Stimulated activated CD4-positive, alpha-beta T cell treated with anti-CD3 and anti-CD28 coated beads, Interleukin-4, amount 100 ng/mL, for 24 hours (primary cell): ENCODE measurements around the gene PALD1.

Source experiments
- DNase-seq: peaks from one replicate; pipeline ENCODE4 v3.0.0-alpha.2; 2020

The PALD1 gene

DNA sequence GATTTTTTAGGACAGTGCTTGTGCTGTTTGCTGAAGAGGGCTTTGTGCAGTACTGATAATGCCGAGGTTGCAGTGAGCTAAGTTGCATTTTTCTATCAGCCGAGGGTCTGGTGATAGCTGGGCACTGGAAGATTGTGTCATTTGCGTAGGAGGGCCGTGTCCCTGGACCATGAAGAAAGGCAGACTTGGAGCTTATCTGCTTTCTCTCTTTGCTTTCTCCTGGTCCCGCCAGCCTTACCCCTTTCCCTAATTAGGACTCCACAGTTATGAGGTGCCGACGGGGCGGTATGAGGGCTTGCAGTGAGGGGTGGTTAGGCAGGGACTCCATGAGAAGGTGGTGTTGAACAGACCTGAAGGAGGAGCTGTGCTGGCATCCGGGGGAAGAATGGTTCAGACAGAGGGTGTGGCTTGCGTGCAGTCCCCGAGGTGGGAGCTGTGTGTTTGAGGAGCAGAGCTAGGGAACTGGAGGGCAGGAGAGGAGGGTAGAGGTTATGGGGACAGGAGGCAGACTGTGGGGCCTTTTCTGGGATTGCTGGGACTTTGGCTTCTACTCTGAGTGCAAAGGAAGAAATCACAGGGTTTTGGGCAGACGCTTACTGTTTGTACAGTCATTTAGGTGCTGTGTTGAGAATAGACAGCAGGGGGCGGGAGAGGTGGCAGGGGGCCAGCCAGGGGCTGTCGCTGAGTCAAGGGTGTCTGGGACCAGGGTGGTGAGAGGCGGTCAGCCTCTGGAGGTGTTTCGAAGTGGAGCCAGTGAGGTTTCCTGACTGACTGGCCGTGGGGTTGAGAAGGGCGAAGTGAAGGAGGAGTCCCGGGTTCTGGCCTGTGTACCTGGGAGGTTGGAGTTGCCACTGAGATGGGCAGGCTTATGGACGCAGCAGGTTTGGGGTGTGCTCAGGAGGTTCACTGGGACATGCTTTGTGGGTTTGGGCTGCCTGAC, 80.6 kb downstream of the PALD1 start:
- DNase-seq: peak; percentile 75

DNA sequence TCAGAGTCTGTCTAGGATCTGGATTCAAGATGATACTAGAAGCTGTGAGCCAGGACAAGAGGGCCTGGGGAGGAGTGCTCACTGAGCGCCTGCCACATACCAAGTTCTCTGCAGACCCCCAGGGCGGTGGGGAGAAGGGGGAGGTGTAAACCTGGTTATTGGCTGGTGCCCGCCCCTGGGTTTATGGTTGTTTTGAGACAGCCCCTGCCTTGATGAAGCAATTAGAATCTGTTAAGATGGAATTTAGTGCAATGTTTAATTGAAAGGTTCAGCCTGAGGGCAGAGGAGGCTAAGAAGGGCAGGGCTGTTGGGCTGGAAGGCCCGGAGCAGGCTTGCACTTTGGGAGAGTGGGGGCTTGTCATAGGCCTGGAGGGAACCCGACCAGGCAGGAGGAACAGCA, 81.3 kb downstream of the PALD1 start:
- no peak for DNase-seq

GRCh38 chr10:70560511-70560941, 82.0 kb downstream of the PALD1 start:
- DNase-seq: no peak

DNA sequence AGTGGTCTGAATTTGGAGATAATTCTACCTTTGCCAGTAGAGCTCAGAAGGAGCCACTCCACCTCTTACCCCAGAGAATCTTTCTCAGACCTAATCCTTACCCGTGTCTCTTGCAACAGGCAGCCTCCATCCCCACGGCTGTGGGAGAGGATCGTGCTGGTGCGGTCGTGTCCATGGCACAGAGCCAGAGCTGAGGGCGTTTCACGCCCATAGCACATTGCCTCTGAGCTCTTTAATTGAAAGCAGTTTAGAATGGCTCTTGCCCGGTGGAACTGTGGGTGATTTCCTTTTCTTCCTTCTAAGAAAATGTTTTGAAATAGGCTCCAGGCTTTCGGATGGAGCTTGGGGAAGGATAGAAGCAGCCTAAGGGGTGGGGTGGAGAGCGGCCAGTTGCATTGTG, 82.5 kb downstream of the PALD1 start:
- DNase-seq: no peak

DNA sequence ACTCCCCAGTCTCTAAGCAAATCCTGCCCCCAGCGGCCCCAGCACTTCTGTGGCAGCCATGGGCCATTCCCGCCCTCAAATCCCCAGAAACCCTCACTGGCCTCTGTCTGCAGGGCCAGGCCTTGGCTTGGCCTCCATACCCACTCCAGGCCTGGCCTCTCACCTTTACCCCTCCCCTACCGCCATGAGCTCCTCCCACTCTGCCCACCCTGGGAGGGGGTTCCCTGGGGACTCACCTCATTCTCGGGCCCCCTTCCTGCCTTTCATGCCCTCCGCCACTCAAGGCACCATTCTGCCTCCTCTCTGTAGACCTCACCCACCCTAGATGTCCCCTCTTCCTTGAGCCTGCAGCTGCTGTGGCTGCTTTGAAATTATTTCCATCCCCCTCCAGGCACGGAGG, 83.0 kb downstream of the PALD1 start:
- no peak for DNase-seq

DNA sequence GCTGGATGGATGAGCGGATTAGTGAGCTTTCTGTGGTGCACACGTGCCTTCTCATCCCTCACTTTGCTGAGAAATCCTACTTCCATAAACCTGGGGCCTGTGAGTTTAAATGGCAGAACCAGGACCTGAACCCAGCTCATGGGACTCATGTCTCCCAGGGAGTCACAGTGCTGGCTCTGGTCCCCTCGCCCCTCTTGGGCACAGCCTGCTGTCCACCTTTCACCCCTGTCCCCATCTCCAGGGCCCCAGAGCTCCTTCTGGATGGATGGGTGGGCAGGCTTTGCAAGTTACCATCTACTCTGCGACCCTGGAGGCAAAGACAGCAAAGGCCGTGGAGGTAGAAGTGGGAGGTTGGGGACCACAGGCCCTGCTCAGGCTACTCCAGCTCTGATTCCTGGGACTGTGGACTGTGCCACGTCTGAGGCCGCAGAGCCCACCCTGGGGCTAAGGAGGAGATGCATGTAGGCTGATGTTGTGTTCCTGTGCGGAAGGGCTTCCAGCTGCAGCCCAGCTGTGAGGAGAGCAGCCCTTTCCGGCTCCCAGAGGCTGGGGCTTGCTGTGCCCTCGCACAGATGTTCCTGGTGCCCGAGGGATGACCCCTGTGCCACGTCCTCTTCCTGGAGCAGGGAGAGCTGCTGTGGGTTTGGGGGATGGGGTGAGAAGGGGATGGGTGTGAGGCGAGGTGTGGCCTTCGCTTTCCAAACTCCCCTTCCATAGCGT, 83.6 kb downstream of the PALD1 start:
- no peak for DNase-seq

DNA sequence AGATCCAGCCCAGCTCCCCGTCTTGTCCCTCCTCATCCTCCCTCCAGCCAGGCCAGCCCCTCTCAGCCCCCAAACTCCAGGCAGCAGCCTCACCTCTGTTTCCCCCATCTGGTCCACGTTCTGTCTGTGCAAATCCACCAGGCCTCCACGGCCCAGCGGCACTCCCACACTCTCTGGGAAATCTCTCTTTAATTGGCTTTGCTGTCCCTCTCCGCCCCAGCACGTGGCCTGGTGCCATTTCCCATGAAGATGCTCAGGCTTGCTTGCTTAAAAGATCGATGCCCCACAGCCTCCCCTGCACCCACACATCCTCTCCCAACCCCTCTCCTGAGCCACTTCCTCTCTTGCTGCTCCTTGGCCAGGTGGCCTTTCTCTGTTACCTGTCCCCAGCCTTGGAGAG, 84.7 kb downstream of the PALD1 start:
- no peak for DNase-seq

- no peak for DNase-seq
Measured at GRCh38 chr10:70564113-70564725, 85.7 kb downstream of the PALD1 start.

DNA sequence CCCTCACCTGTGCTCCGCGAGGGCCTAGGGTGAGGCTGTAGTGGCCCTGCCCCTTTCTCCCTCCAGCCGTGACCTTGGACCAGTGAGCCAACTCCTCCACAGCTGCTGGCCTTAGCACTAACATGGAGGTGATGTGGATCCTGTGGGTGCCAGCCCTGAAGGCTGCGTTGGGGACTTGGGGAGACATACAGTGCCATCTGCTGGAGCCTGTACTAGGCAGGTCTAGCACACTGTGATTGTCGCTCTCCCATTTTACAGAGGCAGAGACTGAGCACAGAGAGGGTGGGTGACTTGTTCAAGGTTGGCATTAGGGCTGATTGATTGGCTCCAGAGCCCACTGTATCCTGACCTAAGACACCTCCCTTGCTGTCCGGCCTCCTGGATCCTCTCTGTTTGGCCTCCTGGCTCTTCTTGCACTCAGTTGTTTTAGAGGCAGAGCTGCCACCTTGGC, 86.4 kb downstream of the PALD1 start:
- no peak for DNase-seq

GRCh38 chr10:70565556-70566514, 87.3 kb downstream of the PALD1 start:
- DNase-seq: no peak

GRCh38 chr10:70566515-70567290, 88.1 kb downstream of the PALD1 start:
- no peak for DNase-seq

- no peak for DNase-seq
Measured at GRCh38 chr10:70567603-70568002, 89.0 kb downstream of the PALD1 start.

- no peak for DNase-seq
Measured at GRCh38 chr10:70568113-70568512, 89.5 kb downstream of the PALD1 start.

- DNase-seq: no peak
Measured at GRCh38 chr10:70568781-70569495, 90.4 kb downstream of the PALD1 start.

- DNase-seq: no peak
Measured at GRCh38 chr10:70571236-70571635, 92.7 kb downstream of the PALD1 start.

DNA sequence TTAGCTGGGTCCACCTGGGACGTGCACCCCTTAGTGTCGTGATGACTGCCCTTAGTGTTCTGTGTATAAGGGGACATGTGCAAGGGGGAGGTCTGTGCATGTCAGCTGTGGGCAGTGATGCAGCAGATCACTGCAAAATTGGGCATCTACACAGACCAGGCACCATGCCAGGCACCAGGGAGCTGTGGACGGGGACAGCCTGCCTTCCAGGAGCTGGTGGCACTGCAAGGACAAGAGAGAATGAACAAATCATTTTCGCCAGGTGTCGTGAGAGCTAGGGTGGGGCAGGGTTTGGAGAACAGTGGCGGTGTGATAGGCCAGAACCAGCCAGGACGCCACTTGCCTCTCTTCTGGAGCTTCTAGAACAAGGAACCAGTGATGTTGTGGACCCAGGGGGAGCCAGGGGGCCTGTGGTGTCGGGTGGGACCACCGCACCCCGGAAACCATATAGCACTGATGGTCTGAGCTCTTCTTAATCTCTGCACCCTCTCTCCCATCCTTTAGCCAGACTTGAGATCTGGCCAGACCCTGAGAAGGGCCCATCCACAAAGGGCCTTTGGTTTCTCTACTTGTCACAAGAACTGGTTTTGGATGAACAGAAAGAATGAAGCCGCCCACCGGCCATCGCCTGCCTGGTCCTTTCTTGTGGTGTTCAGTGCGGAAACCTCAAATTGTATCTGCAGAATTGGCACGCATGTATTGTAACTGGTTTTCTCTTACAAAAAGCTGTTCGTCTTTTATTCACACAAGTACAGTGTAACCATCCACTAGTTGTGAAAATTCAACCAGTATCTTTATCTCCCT, 93.3 kb downstream of the PALD1 start:
- DNase-seq: no peak

- no peak for DNase-seq
Measured at GRCh38 chr10:70573599-70574506, 95.3 kb downstream of the PALD1 start.

DNA sequence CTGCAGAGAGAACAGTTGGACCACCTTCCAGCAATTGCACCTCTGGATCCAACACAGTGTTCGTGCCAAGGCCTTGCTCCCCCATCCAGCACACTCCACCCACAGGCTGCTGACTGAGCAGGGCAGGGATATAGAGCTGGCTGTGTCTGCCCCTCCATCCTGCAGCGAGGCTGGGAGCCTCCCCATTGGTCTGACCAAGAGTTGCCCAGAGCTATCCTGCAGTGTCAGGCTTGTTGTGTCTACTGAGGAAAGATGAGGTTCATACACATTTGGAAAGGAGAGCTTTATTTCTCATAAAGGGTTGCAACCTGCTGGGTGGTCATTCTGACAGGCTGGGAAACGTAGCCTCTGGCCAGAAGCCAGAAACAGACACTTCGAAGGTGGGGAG, 96.9 kb downstream of the PALD1 start:
- no peak for DNase-seq
